A673 (cell line): Measurements from ENCODE around the gene LMO7.

ENCODE experiments used
- EZH2 ChIP-seq: fragments of 200-600 bp; sonication (generic); IDR thresholded peaks from 2 replicates; pipeline ENCODE4 v1.6.1; 2017; ENCODE audit warnings: borderline replicate concordance, low read depth, mild to moderate bottlenecking, mixed read lengths, antibody characterized with exemption, low read length; ENCODE audit not compliant: poor library complexity, severe bottlenecking
- TF ChIP-seq, protein P1 (sequence below): fragments of 300-800, 200-600 bp; sonication (generic); conservative IDR thresholded peaks from 2 replicates; pipeline ENCODE4 v1.5.1; 2017; ENCODE audit warnings: low read depth, mild to moderate bottlenecking, antibody characterized with exemption, low read length, moderate library complexity, mixed read lengths

DNA sequence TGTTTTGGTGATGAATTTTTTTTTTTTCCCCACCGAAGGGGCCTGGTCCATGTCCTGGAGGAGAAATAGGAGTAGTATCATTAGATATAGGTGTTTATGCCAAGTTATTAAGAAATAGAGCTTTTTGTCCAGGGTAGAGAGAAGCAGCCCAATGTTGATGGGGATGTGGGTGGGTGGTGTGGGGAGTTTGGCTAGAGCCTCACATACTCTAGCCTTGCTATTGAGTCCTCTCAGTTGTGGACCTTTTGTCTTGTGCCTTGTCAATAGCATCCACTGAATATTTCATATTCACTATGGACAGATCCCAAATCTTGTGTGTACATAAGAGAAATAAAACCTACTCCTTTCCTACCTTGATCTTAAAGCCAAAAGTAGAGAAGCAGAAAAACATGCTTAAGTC is 134.0 kb downstream of the LMO7 start:
- TF ChIP-seq, protein P1, sequence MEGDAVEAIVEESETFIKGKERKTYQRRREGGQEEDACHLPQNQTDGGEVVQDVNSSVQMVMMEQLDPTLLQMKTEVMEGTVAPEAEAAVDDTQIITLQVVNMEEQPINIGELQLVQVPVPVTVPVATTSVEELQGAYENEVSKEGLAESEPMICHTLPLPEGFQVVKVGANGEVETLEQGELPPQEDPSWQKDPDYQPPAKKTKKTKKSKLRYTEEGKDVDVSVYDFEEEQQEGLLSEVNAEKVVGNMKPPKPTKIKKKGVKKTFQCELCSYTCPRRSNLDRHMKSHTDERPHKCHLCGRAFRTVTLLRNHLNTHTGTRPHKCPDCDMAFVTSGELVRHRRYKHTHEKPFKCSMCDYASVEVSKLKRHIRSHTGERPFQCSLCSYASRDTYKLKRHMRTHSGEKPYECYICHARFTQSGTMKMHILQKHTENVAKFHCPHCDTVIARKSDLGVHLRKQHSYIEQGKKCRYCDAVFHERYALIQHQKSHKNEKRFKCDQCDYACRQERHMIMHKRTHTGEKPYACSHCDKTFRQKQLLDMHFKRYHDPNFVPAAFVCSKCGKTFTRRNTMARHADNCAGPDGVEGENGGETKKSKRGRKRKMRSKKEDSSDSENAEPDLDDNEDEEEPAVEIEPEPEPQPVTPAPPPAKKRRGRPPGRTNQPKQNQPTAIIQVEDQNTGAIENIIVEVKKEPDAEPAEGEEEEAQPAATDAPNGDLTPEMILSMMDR: no peak
- no peak for TF ChIP-seq EZH2
